BE2C (cell line): ENCODE results near the gene ACTR6.
"Not testable (repeated sequence)": the region's sequence is repeated elsewhere in the genome, so short reads cannot be mapped to it uniquely, and the experiment has no call there.

Experiments
- DNase-seq: peaks from one replicate; pipeline ENCODE4 v3.0.0-alpha.2; 2020
- H3K27me3 ChIP-seq: fragments of 250-450 bp; sonication (Bioruptor Pico); 2 replicates; pipeline ENCODE4 v1.5.1; 2020; ENCODE audit warnings: mild to moderate bottlenecking
- H3K36me3 ChIP-seq: fragments of 250-450 bp; sonication (Bioruptor Pico); 2 replicates; pipeline ENCODE4 v1.5.1; 2020; ENCODE audit warnings: mild to moderate bottlenecking
- H3K4me1 ChIP-seq: fragments of 250-450 bp; sonication (Bioruptor Pico); 2 replicates; pipeline ENCODE4 v1.5.1; 2020
- H3K4me3 ChIP-seq: 2 replicates; pipeline ENCODE4 v1.5.1; 2011; ENCODE audit warnings: low read depth, low read length
- H3K9me3 ChIP-seq: fragments of 250-450 bp; sonication (Bioruptor Pico); 2 replicates; pipeline ENCODE4 v1.5.1; 2020
- TF ChIP-seq, protein P1 (sequence below): IDR thresholded peaks from 2 replicates; pipeline ENCODE4 v1.5.1; 2012; ENCODE audit warnings: mild to moderate bottlenecking, low read depth, low read length

Gene ACTR6

DNA sequence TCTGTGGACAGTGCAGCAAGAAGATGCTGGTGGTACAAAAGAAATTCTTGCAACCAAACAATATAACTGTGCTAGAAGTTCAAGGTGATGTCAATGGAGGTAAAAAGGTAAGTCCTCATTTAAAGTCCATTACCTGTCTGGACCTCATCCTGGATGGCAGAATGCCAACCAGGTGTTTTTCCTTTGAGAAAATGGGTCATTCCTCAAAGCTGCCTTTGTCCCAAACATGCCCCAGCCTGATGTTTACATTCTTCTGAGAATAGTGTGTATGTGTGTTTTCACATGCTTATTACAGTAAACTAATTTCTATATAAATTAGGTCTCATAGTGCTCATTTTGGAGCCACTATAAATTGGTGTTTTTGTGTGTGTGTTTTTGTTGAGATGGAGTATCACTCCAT, 24.9 kb downstream of the ACTR6 start:
- no peaks in the 10 kb centered on the region for H3K9me3 ChIP-seq
- no peaks in the 10 kb centered on the region for H3K4me1 ChIP-seq
- no peak for DNase-seq
- H3K27me3 ChIP-seq, result no peaks in the 10 kb centered on the region
- no peaks in the 10 kb centered on the region; the same call in none of the 2 replicates for H3K36me3 ChIP-seq
- no peak overlapping the region for H3K4me3 ChIP-seq
- TF ChIP-seq, protein P1, sequence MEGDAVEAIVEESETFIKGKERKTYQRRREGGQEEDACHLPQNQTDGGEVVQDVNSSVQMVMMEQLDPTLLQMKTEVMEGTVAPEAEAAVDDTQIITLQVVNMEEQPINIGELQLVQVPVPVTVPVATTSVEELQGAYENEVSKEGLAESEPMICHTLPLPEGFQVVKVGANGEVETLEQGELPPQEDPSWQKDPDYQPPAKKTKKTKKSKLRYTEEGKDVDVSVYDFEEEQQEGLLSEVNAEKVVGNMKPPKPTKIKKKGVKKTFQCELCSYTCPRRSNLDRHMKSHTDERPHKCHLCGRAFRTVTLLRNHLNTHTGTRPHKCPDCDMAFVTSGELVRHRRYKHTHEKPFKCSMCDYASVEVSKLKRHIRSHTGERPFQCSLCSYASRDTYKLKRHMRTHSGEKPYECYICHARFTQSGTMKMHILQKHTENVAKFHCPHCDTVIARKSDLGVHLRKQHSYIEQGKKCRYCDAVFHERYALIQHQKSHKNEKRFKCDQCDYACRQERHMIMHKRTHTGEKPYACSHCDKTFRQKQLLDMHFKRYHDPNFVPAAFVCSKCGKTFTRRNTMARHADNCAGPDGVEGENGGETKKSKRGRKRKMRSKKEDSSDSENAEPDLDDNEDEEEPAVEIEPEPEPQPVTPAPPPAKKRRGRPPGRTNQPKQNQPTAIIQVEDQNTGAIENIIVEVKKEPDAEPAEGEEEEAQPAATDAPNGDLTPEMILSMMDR, result no peak

DNA sequence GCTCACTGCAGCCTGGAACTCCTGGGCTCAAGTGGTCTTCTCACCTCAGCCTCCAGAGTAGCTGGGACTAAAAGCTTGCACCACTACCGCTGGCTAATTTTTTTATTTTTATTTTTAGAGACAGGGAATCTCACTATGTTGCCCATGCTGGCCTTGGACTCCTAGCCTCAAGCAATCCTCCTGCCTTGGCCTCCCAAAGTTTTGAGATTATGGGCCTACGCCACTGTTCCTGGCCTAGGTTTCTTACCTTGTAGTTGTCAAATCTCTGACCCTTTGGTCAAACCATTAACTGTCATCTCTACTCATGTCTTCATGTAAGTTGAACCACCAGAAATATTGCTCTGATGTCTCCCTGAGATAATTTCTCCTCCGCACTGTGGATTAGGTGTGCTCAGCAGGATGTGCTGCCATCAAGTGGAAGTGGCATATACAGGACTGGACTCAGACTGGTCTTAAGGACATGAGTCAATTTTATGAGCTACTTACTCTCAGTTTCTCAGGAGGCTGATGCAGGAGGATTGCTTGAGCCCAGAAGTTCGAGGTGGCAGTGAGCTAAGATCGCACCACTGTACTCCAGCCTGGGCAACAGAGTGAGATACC, 28.5 kb downstream of the ACTR6 start:
- TF ChIP-seq, protein P1, result peak; percentile 47
- no peaks in the 10 kb centered on the region for H3K27me3 ChIP-seq
- no peak for DNase-seq

DNA sequence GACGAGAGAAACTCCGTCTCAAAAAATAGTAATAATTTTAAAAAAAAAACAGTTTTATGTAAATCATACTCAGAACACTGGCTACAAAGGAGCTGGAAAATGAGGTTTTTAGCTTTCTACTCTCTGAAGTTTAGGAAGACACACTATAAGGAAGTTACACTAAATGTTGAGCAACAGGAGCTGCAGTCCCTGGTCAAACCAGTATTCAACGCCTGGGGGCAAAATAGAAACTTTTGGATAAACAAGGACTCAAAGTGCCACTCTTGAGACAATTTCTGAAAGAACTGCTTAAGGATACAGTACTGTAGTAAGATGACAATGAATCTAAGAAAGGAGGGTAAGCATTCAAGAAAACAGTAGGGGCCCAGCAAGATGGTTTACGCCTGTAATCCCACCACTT, 29.3 kb downstream of the ACTR6 start:
- Histone ChIP-seq H3K4me1 (no peaks in the 10 kb centered on the region), H3K27me3 (no peaks in the 10 kb centered on the region), H3K9me3 (no peaks in the 10 kb centered on the region), H3K36me3 (no peaks in the 10 kb centered on the region; the same call in 1 of the 2 replicates), H3K4me3 (no peak overlapping the region)
- TF ChIP-seq, protein P1, result no peak
- DNase-seq, result no peak

More for the DNA sequence above, 28.5 kb downstream of the ACTR6 start:
- H3K9me3 ChIP-seq, result no peaks in the 10 kb centered on the region
- no peak overlapping the region for H3K4me3 ChIP-seq
- no peaks in the 10 kb centered on the region; the same call in 1 of the 2 replicates for H3K36me3 ChIP-seq
- H3K4me1 ChIP-seq, result no peaks in the 10 kb centered on the region

DNA sequence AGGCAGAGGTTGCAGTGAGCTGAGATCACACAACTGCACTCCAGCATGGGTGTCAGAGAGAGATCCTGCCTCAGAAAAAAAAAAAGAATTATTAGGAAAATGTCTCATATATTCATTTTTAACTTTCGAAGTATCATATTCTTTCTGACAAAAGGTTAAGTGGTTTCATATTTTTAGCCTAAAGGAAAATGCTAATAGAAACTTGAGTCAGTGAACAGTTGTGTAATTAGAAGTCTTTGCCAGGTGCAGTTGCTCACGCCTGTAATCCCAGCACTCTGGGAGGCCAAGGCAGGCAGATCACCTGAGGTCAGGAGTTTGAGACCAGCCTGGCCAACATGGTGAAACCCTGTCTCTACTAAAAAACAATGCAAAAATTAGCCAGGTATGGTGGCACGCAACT, 31.3 kb downstream of the ACTR6 start:
- H3K36me3 ChIP-seq, H3K27me3 ChIP-seq, H3K4me3 ChIP-seq, H3K4me1 ChIP-seq, H3K9me3 ChIP-seq, DNase-seq: not testable (repeated sequence)

DNA sequence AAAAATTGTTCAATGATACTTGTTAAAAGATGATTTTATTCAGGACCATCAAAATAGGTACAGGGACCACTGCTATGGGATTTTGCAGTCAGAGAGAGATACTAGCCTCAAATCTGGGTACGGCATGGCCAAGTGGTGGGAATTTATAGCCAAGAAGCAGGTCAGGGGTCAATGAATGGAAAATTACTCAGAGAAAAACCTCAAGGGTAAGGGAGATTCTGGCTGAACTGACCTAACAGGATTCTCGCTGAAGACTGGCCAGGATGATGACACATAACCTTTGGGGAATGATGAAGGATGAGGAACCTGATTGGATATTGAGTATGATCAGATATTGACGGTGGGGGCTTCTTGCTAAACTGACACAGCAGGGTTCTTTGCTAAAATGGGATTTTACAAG, 33.6 kb downstream of the ACTR6 start:
- TF ChIP-seq, protein P1, result no peak
- no peak overlapping the region for H3K4me3 ChIP-seq
- DNase-seq, result no peak
- H3K4me1 ChIP-seq, result no peaks in the 10 kb centered on the region
- H3K9me3 ChIP-seq, result no peaks in the 10 kb centered on the region
- H3K36me3 ChIP-seq, result no peaks in the 10 kb centered on the region
- no peaks in the 10 kb centered on the region for H3K27me3 ChIP-seq

DNA sequence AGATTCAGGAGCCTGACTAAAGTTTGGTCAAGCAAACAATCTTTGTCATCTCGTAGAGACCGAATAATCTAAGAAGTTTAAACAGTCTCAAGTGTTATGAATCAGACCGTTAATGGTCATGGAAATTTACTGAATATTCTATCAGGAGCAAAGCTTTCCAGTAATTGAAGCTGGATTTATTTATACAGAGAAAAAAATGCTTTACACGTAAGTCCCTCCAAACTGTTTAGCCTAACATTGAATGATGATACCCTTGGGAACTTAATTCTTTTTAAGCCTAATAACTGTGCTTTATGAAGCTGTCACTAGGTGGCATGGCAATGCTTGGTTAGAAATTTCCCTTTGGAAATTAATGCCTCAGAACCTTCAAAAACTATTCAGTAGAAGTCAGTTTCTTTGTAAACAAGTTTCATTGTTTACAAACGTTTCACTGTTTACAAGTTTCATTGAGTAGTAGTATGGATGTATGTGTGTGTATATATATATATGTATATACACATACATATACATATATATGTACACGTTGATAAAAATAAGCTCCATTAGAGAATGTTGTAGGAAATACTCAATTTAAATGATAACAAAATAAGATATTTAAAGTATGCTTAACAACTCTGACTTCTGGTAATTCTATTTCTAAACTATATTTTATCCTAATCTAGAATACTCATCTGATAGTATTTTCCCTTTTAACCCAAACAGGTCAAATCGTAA, 34.1 kb downstream of the ACTR6 start:
- DNase-seq, result no peak
- H3K4me1 ChIP-seq, result no peaks in the 10 kb centered on the region
- TF ChIP-seq, protein P1, result peak; percentile 79
- no peaks in the 10 kb centered on the region for H3K36me3 ChIP-seq
- no peaks in the 10 kb centered on the region for H3K9me3 ChIP-seq
- H3K4me3 ChIP-seq, result no peak overlapping the region
- no peaks in the 10 kb centered on the region for H3K27me3 ChIP-seq
